ENCODE measurements around the gene ATP13A5. TPM values are rescaled to one million over a fixed set of nuclear protein-coding genes. Genes with fewer than 3 reads are reported as not detected.

The ATP13A5 gene
- total RNA-seq, 1 donor from 2014 or later = not detected

DNA sequence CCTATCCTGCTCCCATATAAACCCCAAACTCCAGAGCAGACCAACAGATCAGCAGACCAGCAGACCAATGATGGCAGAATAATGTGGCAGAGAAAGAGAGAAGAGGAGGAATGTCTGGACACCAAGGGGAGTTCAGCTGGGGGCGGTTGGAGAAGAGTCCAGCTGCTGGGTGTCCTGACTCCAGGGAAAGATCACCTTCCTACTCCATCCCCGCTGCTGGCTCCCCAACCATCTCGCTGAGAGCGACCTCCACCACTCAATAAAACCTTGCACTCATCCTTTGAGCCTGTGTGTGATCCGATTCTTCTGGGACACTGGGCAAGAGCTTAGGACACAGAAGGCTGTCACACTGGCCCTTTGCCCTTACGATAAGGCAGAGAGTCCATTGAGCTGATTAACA, 150.3 kb downstream of the ATP13A5 start:
- H3K27me3 ChIP-seq (ENCODE audit: control insufficient read depth, insufficient read depth, low read length) = no peaks in the 10 kb centered on the region
- H3K36me3 ChIP-seq (ENCODE audit: control insufficient read depth, insufficient read depth, low read length) = no peaks in the 10 kb centered on the region
- H3K4me3 ChIP-seq (ENCODE audit: low read depth, low read length) = no peak overlapping the region
- TF ChIP-seq, protein P1, sequence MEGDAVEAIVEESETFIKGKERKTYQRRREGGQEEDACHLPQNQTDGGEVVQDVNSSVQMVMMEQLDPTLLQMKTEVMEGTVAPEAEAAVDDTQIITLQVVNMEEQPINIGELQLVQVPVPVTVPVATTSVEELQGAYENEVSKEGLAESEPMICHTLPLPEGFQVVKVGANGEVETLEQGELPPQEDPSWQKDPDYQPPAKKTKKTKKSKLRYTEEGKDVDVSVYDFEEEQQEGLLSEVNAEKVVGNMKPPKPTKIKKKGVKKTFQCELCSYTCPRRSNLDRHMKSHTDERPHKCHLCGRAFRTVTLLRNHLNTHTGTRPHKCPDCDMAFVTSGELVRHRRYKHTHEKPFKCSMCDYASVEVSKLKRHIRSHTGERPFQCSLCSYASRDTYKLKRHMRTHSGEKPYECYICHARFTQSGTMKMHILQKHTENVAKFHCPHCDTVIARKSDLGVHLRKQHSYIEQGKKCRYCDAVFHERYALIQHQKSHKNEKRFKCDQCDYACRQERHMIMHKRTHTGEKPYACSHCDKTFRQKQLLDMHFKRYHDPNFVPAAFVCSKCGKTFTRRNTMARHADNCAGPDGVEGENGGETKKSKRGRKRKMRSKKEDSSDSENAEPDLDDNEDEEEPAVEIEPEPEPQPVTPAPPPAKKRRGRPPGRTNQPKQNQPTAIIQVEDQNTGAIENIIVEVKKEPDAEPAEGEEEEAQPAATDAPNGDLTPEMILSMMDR (IDR thresholded peaks at IDR 0.05; ENCODE audit: insufficient read depth, low read length, poor library complexity, severe bottlenecking) = no peak
- DNase-seq (ENCODE audit: low read depth) = no peak

DNA sequence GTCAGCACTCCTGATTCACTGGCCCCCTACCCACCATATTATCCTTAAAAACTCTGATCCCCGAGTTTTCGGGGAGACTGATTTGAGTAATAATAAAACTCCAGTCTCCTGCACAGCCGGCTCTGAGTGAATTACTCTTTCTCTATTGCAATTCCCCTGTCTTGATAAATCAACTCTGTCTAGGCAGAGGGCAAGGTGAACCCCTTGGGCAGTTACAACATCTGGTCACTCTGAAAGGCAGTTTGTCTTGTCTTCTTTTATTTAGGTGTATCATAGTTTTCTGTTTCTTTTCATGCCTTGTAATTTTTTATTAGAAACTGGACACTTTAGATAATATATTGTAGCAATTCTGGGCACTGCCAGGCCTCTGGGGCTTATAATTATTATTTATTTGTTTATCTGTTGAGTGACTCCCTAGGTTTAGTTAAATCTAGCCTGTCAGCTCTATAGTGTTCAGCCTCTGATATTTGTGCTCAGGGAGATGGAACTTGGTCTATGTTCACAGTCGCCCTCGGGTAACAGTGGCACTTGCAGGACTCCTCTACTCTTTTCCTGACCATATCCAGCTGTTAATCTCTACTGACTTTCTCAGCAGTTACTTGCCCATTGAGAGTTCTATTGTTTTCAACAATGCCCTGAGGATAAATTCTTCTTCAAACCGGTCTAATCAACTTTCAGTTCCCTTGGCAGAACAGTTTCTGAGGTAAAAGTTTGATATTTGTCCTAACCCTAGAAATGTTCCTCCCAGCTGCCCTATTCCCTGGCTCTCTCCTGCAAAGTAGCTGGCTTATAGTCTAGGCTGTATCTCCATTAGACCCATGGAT, 153.0 kb downstream of the ATP13A5 start:
- no peak for DNase-seq (ENCODE audit: low read depth)
- TF ChIP-seq, protein P1 (IDR thresholded peaks at IDR 0.05; ENCODE audit: insufficient read depth, low read length, poor library complexity, severe bottlenecking) = no peak
- H3K27me3 ChIP-seq (ENCODE audit: control insufficient read depth, insufficient read depth, low read length) = no peaks in the 10 kb centered on the region

More for the DNA sequence above, 153.0 kb downstream of the ATP13A5 start:
- H3K36me3 ChIP-seq (ENCODE audit: control insufficient read depth, insufficient read depth, low read length) = no peaks in the 10 kb centered on the region
- H3K4me3 ChIP-seq (ENCODE audit: low read depth, low read length) = no peak overlapping the region

Other genes starting within 250 kb of the ATP13A5 start
- 1.3 and 8.4 TPM in 2 replicates for gene PLAAT1, start 137.5 kb downstream of the ATP13A5 start, total RNA-seq
- 0.42 and 1.6 TPM in 2 replicates for gene ATP13A4, start 176.1 kb upstream of the ATP13A5 start, total RNA-seq
- gene OPA1, start 214.5 kb upstream of the ATP13A5 start, total RNA-seq = 51.1 and 60.6 TPM in 2 replicates